ENCODE results near the gene COX7B. TPM values are rescaled to one million over a fixed set of nuclear protein-coding genes. Genes with fewer than 3 reads are reported as not detected.

COX7B gene
- total and polyA plus RNA-seq, 5 experiments from 2014 or later = 119 to 445 (median 370) TPM

- ATAC-seq = no peak
- POLR2A ChIA-PET = no interaction called here
- peaks cover 0 to 10% (median 4%) of the 10 kb centered on the region in 4 donors for H3K4me1 Mint-ChIP-seq
- H3K27ac Mint-ChIP-seq = no peak overlapping the region
- H3K27me3 Mint-ChIP-seq = no peaks in the 10 kb centered on the region
- no peak overlapping the region for H3K4me3 Mint-ChIP-seq
- DNase-seq = no peak
- no peaks in the 10 kb centered on the region for H3K9me3 Mint-ChIP-seq
- H3K36me3 Mint-ChIP-seq = peaks cover 2 to 4% (median 4%) of the 10 kb centered on the region in 3 donors
Observed at GRCh38 chrX:77949840-77950239, 50.6 kb downstream of the COX7B start.

GRCh38 chrX:77952173-77952572 is 52.9 kb downstream of the COX7B start:
- Mint-ChIP-seq H3K4me3 (no peak overlapping the region), H3K27me3 (no peaks in the 10 kb centered on the region), H3K4me1 (peaks cover 0 to 10% (median 6%) of the 10 kb centered on the region in 4 donors), H3K9me3 (peaks cover 0 to 2% (median 0%) of the 10 kb centered on the region in 9 donors), H3K36me3 (peaks cover 0 to 7% (median 4%) of the 10 kb centered on the region in 3 donors), H3K27ac (no peak overlapping the region)
- POLR2A ChIA-PET = no interaction called here
- no peak for DNase-seq
- no peak for ATAC-seq

- peaks cover 3 to 17% (median 9%) of the 10 kb centered on the region in 4 donors for H3K4me1 Mint-ChIP-seq
- H3K36me3 Mint-ChIP-seq = peaks cover 0 to 11% (median 7%) of the 10 kb centered on the region in 3 donors
- POLR2A ChIA-PET = no interaction called here
- H3K27ac Mint-ChIP-seq = peak overlapping the region in 1 of 10 donors; percentile 6
- no peak overlapping the region for H3K4me3 Mint-ChIP-seq
- peaks cover 0 to 3% (median 0%) of the 10 kb centered on the region in 9 donors for H3K9me3 Mint-ChIP-seq
- DNase-seq = no peak
- ATAC-seq = no peak
- no peaks in the 10 kb centered on the region for H3K27me3 Mint-ChIP-seq
Observed at GRCh38 chrX:77953302-77953701, 54.0 kb downstream of the COX7B start.

GRCh38 chrX:77953708-77954107 is 54.4 kb downstream of the COX7B start:
- peaks cover 0 to 13% (median 9%) of the 10 kb centered on the region in 3 donors for H3K36me3 Mint-ChIP-seq
- POLR2A ChIA-PET = no interaction called here
- ATAC-seq = no peak
- peaks cover 3 to 19% (median 10%) of the 10 kb centered on the region in 4 donors for H3K4me1 Mint-ChIP-seq
- no peak for DNase-seq
- H3K4me3 Mint-ChIP-seq = no peak overlapping the region
- H3K9me3 Mint-ChIP-seq = peaks cover 0 to 3% (median 0%) of the 10 kb centered on the region in 9 donors
- H3K27ac Mint-ChIP-seq = peak overlapping the region in 2 of 10 donors; percentile 6 to 17
- no peaks in the 10 kb centered on the region for H3K27me3 Mint-ChIP-seq

Other genes starting within 250 kb of the COX7B start
- 100 to 1,000 TPM; 125 to 126 TPM for gene ATRX, start 113.3 kb upstream of the COX7B start, total RNA-seq
- 10 to 100 TPM; 33.6 to 60.8 (median 48.0) TPM for gene ATRX, start 113.3 kb upstream of the COX7B start, polyA plus RNA-seq
- gene MAGT1, start 4.0 kb upstream of the COX7B start, total RNA-seq = 10 to 100 TPM; 25.9 to 35.0 TPM
- 10 to 100 TPM; 35.2 to 45.9 (median 42.2) TPM for gene MAGT1, start 4.0 kb upstream of the COX7B start, polyA plus RNA-seq
- 10 to 100 TPM; 13.2 to 13.8 TPM for gene ATP7A, start 11.2 kb downstream of the COX7B start, total RNA-seq
- 1 to 10 TPM; 5.1 to 7.0 (median 5.8) TPM for gene ATP7A, start 11.2 kb downstream of the COX7B start, polyA plus RNA-seq
- not detected for gene PGAM4, start 70.2 kb downstream of the COX7B start, total RNA-seq
- gene PGAM4, start 70.2 kb downstream of the COX7B start, polyA plus RNA-seq = not detected
- 100 to 1,000 TPM; 205 to 213 TPM for gene PGK1, start 204.8 kb downstream of the COX7B start, total RNA-seq
- gene PGK1, start 204.8 kb downstream of the COX7B start, polyA plus RNA-seq = 100 to 1,000 TPM; 501 to 515 (median 513) TPM
- 10 to 100 TPM; 14.7 to 16.5 TPM for gene TAF9B, start 240.2 kb downstream of the COX7B start, total RNA-seq
- 10 to 100 TPM; 17.0 to 21.4 (median 19.1) TPM for gene TAF9B, start 240.2 kb downstream of the COX7B start, polyA plus RNA-seq

Measured in naive thymus-derived CD8-positive, alpha-beta T cell (primary cell).